Ramos (cell line): ENCODE results near the gene DPP10.

Experiments used
- in situ Hi-C: fragments of 300-500 bp; cut with MboI; formaldehyde crosslinking; loops from one replicate; pipeline ENCODE4 v1.14.3; 2022; ENCODE audit warnings: low sequenced_read_pairs; ENCODE audit not compliant: unreplicated experiment

Gene DPP10

DNA sequence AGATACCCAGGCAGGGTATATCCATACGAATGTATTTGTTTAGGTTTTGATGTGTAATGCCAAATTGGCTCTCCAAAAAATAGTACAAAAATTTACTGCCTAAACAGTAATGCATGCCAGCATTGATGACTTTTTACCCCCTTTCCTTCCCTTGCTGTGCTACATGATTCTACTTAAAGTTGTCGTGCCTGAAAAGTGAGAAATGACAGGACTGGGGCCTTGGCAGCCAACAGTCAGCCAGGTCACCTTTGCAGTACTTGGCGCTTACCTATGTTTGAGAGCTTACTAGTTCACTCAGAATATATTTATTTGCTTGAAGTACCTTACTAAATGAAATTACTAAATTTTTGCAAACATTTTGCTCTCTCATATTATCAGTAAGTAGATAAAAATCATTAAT lies 1329.1 kb downstream of the DPP10 start:
- in situ Hi-C loops: no loop called here

DNA sequence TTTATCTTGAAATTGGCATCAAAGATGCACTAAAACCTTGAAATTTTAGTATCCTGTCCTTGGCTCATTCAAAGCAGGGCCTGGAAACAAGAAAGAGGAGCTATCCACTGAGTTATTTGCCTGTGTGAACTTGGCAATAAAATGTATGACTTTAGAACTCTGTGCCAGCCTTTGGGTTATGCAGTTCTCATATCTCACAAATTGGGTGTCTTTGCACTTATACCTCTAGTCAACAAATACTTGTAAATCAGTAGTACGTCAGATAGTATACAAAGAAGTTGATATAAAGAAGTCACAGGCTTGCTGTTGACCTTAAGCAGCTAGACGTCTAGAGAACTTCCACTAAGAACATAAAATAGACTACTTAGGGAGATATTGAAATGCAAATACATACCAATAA lies 1331.9 kb downstream of the DPP10 start:
- in situ Hi-C loops: no loop called here

DNA sequence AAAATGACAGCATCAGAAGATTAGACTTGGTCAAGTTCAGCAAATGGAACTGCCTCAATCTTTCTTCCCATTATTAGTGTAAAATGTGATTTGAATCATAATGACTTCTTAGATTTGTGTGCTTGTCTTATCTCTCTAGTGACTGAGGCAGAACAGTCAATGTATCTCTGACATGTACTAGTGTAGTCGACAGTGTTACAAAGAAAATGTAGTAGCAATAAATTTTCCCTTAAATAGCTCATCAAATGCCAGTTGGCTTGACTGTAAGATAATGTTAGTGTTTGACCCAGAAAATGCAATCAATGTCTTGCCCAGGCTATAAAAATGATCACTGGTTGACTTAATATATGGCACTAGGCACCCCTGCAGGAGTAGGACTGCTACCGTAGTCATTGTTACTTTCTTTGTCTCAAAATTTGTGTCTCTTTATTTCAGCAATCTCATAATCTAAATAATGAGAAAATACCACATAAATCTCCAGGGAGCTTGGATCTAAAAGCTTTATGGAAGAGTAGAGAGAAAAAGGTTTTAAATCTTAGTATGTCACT lies 1336.7 kb downstream of the DPP10 start:
- in situ Hi-C loops: no loop called here

DNA sequence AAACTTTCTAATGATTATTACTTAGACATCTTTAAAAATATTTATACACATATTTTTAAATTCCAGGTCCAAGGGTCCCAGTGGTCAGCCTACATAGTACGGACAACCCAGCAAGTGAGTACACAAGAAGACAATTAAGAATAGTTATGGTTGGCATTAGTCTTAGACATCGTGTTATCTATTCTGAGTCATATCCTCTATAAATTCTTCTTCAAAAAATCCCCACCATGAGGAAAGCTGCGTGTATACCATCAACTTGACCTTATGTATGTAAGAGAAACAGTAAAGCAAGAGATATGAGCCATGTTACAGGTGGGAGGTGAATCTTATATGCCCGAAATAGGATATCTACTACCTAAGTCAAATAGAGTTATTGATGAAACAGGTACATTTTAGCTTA lies 1339.8 kb downstream of the DPP10 start:
- in situ Hi-C loops: no loop called here

DNA sequence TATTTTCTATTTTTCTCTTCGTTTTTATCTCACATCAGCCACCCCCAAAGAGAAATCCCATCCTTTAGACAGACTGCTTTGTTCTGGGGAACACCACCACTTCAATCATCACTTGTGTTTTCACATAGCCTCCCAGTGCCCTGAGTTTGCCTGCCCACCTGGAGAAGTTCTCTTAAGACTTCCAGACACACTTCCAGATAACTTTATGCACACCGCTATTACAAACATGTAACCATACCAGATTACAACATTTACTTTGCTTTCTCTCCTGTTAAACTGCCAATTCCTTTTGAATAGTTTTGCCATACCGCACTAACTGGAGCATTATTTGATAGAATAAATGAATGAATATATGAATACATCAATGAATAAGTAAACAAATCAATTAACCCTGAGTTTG lies 1353.6 kb downstream of the DPP10 start:
- in situ Hi-C loops: no loop called here

DNA sequence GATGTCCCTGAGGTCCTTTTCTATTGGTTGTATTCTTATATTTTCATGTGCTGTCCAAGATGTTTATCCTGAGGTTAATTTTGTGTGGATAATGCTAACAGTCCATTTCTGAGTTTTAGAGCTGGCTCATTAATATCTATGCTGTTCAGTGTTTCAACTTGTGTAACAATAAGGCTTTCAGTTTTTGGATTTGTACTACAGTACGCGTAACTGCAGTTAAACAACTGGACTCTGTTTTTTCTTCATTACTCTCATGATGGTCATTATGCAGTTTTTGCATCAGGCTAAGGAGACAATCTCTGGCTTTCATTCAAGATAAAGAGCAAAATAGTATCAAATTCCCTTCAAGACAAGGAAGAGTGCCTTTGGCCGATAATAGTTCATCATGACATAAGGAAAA lies 1364.8 kb downstream of the DPP10 start:
- in situ Hi-C loops: no loop called here

DNA sequence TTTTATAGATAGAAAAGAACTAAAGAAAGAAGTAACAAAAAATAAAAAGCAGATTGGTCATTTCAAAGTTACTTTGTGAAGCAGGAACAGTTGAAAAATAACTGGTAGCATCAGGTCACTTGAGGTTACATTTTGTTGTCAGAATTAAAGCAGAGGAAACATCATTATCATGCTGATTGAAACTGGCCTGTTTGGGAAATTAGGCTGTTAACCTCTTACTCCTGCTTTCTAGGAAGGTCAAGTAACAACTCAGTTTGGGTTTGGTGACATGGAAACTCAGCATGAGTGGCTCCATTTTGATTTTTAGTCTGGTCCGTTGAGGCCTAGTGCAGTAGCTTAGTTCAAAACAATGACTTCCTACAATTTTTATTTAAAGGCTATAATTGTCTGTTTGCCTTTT lies 1383.5 kb downstream of the DPP10 start:
- in situ Hi-C loops: no loop called here

DNA sequence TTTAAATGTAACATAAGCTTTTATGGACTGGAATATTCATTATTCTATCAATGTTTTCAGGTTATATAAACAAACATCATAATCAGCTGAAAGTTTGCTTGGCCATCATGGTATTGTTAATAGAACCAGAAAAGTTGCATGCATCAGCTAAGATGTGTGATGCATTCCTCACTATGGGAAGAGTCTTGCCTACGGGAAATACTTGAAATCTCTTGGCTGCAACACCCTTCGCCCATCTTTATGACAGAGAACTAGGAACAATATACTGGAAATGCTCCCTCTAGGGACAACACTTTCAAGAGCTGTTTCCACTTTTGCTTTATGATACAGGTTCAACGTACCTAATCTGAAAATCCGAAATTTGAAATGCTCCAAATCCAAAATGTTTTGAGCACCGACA lies 1390.8 kb downstream of the DPP10 start:
- in situ Hi-C loops: no loop called here

DNA sequence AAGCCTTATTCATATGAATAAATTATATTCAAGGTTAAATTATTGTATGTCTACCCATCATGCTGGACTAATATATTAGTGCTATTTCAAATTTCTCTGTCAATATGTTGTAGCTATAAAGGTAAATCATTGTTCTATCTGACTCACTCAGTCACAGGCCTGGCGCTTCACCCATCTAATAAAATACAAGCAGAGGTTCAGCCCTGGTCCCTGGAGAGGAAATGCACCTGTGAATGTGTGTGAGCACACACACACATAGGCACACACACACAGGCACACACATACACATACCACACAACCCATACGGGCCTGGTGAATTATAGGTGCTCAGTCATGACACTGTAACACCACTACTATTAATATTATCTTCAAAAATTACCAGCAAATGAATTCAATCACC lies 1396.1 kb downstream of the DPP10 start:
- in situ Hi-C loops: no loop called here

DNA sequence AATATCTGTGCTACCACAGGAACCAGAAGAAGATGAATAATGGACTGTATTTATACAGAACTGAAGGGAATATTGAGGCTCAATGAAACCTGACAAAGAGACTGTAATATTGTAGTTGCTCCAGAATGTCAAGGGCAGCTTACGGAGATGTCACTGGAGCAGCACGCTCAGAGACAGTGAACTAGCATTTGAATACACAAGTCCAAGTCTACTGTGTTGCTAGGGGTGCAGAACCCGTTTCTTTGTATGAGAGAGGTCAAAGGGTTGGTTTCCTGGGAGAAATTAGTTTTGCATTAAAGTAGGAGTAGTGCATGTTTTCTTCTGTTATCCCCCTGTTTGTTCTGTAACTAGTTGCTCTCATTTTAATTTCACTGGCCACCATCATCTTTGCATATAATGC lies 1399.9 kb downstream of the DPP10 start:
- in situ Hi-C loops: no loop called here

DNA sequence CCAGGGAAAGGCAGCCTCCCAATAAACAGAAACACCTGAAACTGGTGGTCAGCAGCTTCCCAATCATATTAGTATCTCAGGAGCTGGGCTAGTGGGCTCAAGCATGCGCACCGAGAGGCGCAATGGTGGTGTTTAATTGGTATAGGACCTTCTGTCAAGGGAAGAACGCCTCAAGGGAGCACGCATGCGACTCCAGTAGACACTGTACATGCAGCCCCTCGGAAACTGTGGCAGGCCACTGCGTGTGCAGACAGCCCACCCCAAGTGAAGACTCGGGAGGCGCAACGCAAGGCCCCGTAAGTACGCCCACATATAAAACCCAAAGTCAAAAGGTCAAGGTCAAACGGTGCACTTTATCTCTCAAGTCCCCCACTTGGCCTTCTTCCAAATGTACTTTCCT lies 1405.8 kb downstream of the DPP10 start:
- in situ Hi-C loops: no loop called here

DNA sequence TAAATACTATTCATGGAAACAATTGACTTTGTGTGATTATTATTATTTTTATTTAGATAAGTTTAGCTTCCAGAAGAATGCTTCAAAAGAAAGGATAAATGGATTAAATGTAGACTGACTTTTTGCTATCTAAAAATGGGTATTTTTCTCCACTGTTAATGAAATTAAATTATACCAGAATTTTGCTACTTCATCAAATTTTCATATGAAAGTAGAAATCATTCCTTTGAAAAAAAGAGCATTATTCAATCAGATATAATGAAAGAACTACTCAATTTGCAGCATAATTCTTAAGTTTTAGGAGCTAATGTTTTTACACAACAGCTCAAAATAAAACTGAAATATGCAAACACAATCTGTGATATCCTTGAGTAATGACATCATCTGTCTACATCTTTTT lies 1424.6 kb downstream of the DPP10 start:
- in situ Hi-C loops: no loop called here

DNA sequence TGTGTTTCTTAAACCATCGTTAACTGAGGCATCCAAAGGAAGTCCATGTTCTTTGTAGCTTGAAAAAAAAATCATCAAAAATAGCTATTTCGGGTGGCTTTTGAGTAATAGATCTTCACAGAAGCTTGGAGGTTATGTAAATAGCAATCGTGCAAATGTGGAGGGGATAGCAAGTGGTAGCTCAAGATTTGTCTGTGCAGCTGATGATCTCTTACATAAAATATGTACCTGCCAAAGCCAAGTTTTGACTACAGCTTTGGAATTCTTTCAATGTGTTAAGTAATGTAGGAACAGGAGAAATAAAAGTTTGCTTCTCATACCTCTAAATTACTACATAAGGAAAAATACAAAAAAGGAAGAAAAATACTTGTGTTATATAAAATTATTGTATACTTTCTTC lies 1432.0 kb downstream of the DPP10 start:
- in situ Hi-C loops: no loop called here

DNA sequence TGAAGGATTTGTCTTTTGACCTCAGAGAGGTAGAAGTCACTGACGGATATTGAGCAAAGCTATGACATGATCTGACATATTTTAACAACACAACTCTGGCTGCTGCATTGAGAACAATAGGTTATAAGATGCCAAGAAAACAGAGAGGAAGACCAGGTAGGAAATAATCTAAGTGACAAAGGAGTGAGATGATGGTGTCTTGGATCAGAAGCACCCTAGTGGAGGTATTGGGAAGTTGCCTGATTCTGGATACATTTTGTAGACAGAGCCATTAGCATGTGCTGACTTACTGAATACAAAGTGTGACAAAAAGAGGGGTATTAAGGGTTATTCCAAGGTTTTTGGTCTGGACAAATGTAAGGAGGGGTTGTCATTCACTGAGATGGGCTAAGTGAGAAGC lies 1438.1 kb downstream of the DPP10 start:
- in situ Hi-C loops: no loop called here

DNA sequence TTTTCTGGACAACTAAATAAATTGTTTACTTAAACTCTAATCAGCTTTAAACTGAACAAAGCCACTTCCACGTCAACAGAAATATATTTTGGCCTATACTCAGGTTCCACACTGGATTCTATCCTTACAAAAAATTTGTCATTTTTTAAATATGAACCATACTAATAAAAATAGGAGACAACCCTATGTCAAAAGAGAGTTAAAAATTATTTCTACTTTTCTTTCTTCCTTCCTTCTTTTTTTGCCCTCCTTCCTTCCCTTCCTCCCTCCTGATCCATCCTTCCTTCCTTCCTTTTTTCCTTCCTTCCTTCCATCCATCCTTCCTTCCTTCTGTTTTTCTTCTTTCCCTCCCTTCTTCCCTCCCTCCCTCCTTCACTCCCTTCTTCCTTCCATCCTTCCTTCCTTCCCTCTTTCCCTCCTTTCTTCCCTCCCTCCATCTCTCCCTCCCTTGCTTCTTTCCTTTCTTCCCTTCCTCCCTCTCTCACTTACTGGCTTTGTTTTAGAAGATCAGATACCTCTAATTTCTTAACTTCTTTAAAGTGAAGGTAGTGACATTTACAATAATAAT lies 1444.9 kb downstream of the DPP10 start:
- in situ Hi-C loops: no loop called here
